WTC11 (cell line): ENCODE results near the gene RHBDD2. TPM values are rescaled to one million over a fixed set of nuclear protein-coding genes. Genes with fewer than 3 reads are reported as not detected.

Experiments
- ATAC-seq: fragments of 200-7000 bp; cut with Tn5 transposase; 2 replicates; pipeline ENCODE4 v1.10.0; 2021; ENCODE audit warnings: mild to moderate bottlenecking, moderate library complexity
- CTCF ChIA-PET: fragments of 300-600 bp; sonication (Branson Sonifier 250); formaldehyde crosslinking; loops from one replicate; lab custom pipeline; 2021; ENCODE audit warnings: antibody characterized with exemption; lab: Charles Lee
- POLR2A ChIA-PET: fragments of 350-600 bp; sonication (Branson Sonifier 250); formaldehyde crosslinking; loops from one replicate; lab custom pipeline; 2021; ENCODE audit warnings: antibody characterized with exemption; lab: Charles Lee
- DNase-seq: peaks from one replicate; pipeline ENCODE4 v3.0.0; 2021; ENCODE audit warnings: low spot score
- H3K27ac Mint-ChIP-seq: 2 replicates; pipeline ENCODE4 v1.8.0; 2021; ENCODE audit warnings: mixed read lengths
- H3K27me3 Mint-ChIP-seq: 2 replicates; pipeline ENCODE4 v1.8.0; 2021; ENCODE audit warnings: low read depth, mild to moderate bottlenecking, moderate library complexity, mixed read lengths
- H3K36me3 Mint-ChIP-seq: 2 replicates; pipeline ENCODE4 v1.8.0; 2021; ENCODE audit warnings: mixed read lengths
- H3K4me1 Mint-ChIP-seq: 2 replicates; pipeline ENCODE4 v1.8.0; 2022; ENCODE audit warnings: mixed read lengths
- H3K4me3 Mint-ChIP-seq: 2 replicates; pipeline ENCODE4 v1.8.0; 2021; ENCODE audit warnings: mild to moderate bottlenecking, moderate library complexity, mixed read lengths
- H3K9me3 Mint-ChIP-seq: 2 replicates; pipeline ENCODE4 v1.8.0; 2021; ENCODE audit warnings: mixed read lengths
- ARID4B ChIP-seq: sonication (generic); formaldehyde crosslinking; IDR thresholded peaks from 2 replicates; pipeline ENCODE4 v1.8.0; 2023; ENCODE audit warnings: missing genetic modification reagents, mild to moderate bottlenecking, borderline replicate concordance
- ATF2 ChIP-seq: sonication (generic); formaldehyde crosslinking; IDR thresholded peaks from 2 replicates; pipeline ENCODE4 v1.8.1; 2022; ENCODE audit warnings: low read depth, missing genetic modification reagents, borderline replicate concordance
- FOXP1 ChIP-seq: sonication (generic); formaldehyde crosslinking; IDR thresholded peaks from 2 replicates; pipeline ENCODE4 v1.8.0; 2022; ENCODE audit warnings: missing genetic modification reagents, mild to moderate bottlenecking, moderate library complexity, borderline replicate concordance
- GABPB1 ChIP-seq: sonication (generic); formaldehyde crosslinking; IDR thresholded peaks from 2 replicates; pipeline ENCODE4 v1.8.1; 2023; ENCODE audit warnings: mild to moderate bottlenecking, missing genetic modification reagents
- HMGA2 ChIP-seq: fragments of 250-450 bp; sonication (Bioruptor Pico); IDR thresholded peaks from 2 replicates; pipeline ENCODE4 v1.4.0; 2021; ENCODE audit warnings: mild to moderate bottlenecking, moderate library complexity
- HMGXB4 ChIP-seq: sonication (generic); formaldehyde crosslinking; IDR thresholded peaks from 2 replicates; pipeline ENCODE4 v1.8.1; 2023; ENCODE audit warnings: mild to moderate bottlenecking, moderate library complexity, missing genetic modification reagents
- MXD4 ChIP-seq: fragments of 250-450 bp; sonication (Bioruptor Pico); IDR thresholded peaks from 2 replicates; pipeline ENCODE4 v1.8.0; 2021; ENCODE audit warnings: mild to moderate bottlenecking, moderate library complexity, borderline replicate concordance
- NFE2L1 ChIP-seq: sonication (generic); formaldehyde crosslinking; IDR thresholded peaks from 2 replicates; pipeline ENCODE4 v1.8.1; 2023; ENCODE audit warnings: missing genetic modification reagents
- NR1H2 ChIP-seq: sonication (generic); formaldehyde crosslinking; IDR thresholded peaks from 2 replicates; pipeline ENCODE4 v1.9.0; 2021; ENCODE audit warnings: mild to moderate bottlenecking, moderate library complexity, missing genetic modification reagents
- PRDM15 ChIP-seq: sonication (generic); formaldehyde crosslinking; IDR thresholded peaks from 2 replicates; pipeline ENCODE4 v1.8.0; 2022; ENCODE audit warnings: missing genetic modification reagents
- PRRX2 ChIP-seq: fragments of 250-450 bp; sonication (Bioruptor Pico); IDR thresholded peaks from 2 replicates; pipeline ENCODE4 v1.8.0; 2021; ENCODE audit warnings: mild to moderate bottlenecking
- RORB ChIP-seq: fragments of 250-450 bp; sonication (Bioruptor Pico); IDR thresholded peaks from 2 replicates; pipeline ENCODE4 v1.9.0; 2021; ENCODE audit warnings: mild to moderate bottlenecking
- SP1 ChIP-seq: sonication (generic); formaldehyde crosslinking; conservative IDR thresholded peaks from 2 replicates; pipeline ENCODE4 v1.8.1; 2022; ENCODE audit warnings: missing genetic modification reagents
- STAT6 ChIP-seq: sonication (generic); formaldehyde crosslinking; conservative IDR thresholded peaks from 2 replicates; pipeline ENCODE4 v1.8.1; 2023; ENCODE audit warnings: mild to moderate bottlenecking, low read depth, missing genetic modification reagents, moderate library complexity
- USF2 ChIP-seq: sonication (generic); formaldehyde crosslinking; IDR thresholded peaks from 2 replicates; pipeline ENCODE4 v1.8.1; 2023; ENCODE audit warnings: mild to moderate bottlenecking, missing genetic modification reagents, moderate library complexity
- ZNF232 ChIP-seq: sonication (generic); formaldehyde crosslinking; IDR thresholded peaks from 2 replicates; pipeline ENCODE4 v1.8.0; 2022; ENCODE audit warnings: mild to moderate bottlenecking, missing genetic modification reagents
- ZNF263 ChIP-seq: sonication (generic); formaldehyde crosslinking; IDR thresholded peaks from 2 replicates; pipeline ENCODE4 v1.8.1; 2022; ENCODE audit warnings: low read depth, mild to moderate bottlenecking, moderate library complexity, missing genetic modification reagents
- ZNF396 ChIP-seq: fragments of 250-450 bp; sonication (Bioruptor Pico); IDR thresholded peaks from 2 replicates; pipeline ENCODE4 v1.8.0; 2021; ENCODE audit warnings: mild to moderate bottlenecking, moderate library complexity, borderline replicate concordance
- ZNF425 ChIP-seq: fragments of 250-450 bp; sonication (Bioruptor Pico); conservative IDR thresholded peaks from 2 replicates; pipeline ENCODE4 v1.9.0; 2021; ENCODE audit warnings: mild to moderate bottlenecking
- total RNA-seq: library from RNA; stranded (reverse); gene quantifications from 3 replicates; pipeline ENCODE4 v1.2.3, GENCODE V29; 2021

The RHBDD2 gene
- total RNA-seq, 1 experiment from 2014 or later = 34.3 TPM

- no peaks in the 10 kb centered on the region for H3K36me3 Mint-ChIP-seq
- DNase-seq = no peak
- H3K4me3 Mint-ChIP-seq = no peak overlapping the region
- TF ChIP-seq ZNF232 (CRISPR knock-in tag) = no peak
- TF ChIP-seq NFE2L1 = no peak
- TF ChIP-seq NR1H2 = no peak
- TF ChIP-seq ZNF263 (CRISPR knock-in tag) = no peak
- no peak for TF ChIP-seq HMGA2 (CRISPR knock-in tag)
- TF ChIP-seq ZNF425 (CRISPR knock-in tag) = no peak
- no peak for TF ChIP-seq SP1 (CRISPR knock-in tag)
- no peak for TF ChIP-seq ATF2 (CRISPR knock-in tag)
- TF ChIP-seq FOXP1 (CRISPR knock-in tag) = no peak
- TF ChIP-seq USF2 (CRISPR knock-in tag) = no peak
- TF ChIP-seq PRDM15 = no peak
- peaks cover 13% of the 10 kb centered on the region for H3K9me3 Mint-ChIP-seq
- H3K27me3 Mint-ChIP-seq = no peaks in the 10 kb centered on the region; the same call in 1 of the 2 replicates
- CTCF ChIA-PET = no interaction called here
- H3K27ac Mint-ChIP-seq = no peak overlapping the region
- ATAC-seq = no peak
- POLR2A ChIA-PET = no interaction called here
- no peaks in the 10 kb centered on the region for H3K4me1 Mint-ChIP-seq
Observed at GRCh38 chr7:75858410-75858809, 20.4 kb upstream of the RHBDD2 start.

GRCh38 chr7:75861636-75862035 lies 17.2 kb upstream of the RHBDD2 start:
- ATAC-seq (no peak), DNase-seq (no peak)
- Mint-ChIP-seq H3K9me3 (peaks cover 8% of the 10 kb centered on the region), H3K36me3 (no peaks in the 10 kb centered on the region), H3K4me3 (no peak overlapping the region), H3K4me1 (no peaks in the 10 kb centered on the region), H3K27ac (no peak overlapping the region), H3K27me3 (no peaks in the 10 kb centered on the region)
- POLR2A ChIA-PET = interaction anchor here (0.7 kb wide), 1 partner anchor 472 kb away, joined by 4 read pairs; no protein-coding TSS in a partner anchor
- CTCF ChIA-PET = no interaction called here
- TF ChIP-seq MXD4 (no peak), ARID4B (no peak), STAT6 (CRISPR knock-in tag) (no peak), GABPB1 (no peak), HMGXB4 (CRISPR knock-in tag) (no peak), PRRX2 (CRISPR knock-in tag) (no peak), RORB (no peak), ZNF396 (no peak)
